ENCODE measurements around the gene SLC38A10. TPM values are rescaled to one million over a fixed set of nuclear protein-coding genes. Genes with fewer than 3 reads are reported as not detected.

SLC38A10 gene
- total and polyA plus RNA-seq, 2 of the 13 experiments (the other 11 are each of a cell fraction or from before 2014, with no cell fraction given) = 23.4 to 55.8 TPM

- peak; percentile 22 for TF ChIP-seq PAXIP1 (CRISPR knock-in tag; conservative IDR thresholded peaks at IDR 0.05)
- TF ChIP-seq ZNF672 (CRISPR knock-in tag; IDR thresholded peaks at IDR 0.05) = no peak
- TF ChIP-seq ZNF512 (CRISPR knock-in tag; IDR thresholded peaks at IDR 0.05) = no peak
- peak; percentile 79 for TF ChIP-seq ZNF547 (CRISPR knock-in tag; IDR thresholded peaks at IDR 0.05)
- peak; percentile 77; the same call in 1 of the 2 replicates for TF ChIP-seq ZNF776 (CRISPR knock-in tag; IDR thresholded peaks at IDR 0.05)
- no peak for TF ChIP-seq EP300 (IDR thresholded peaks at IDR 0.05; ENCODE audit: low read depth in 2 of 2, low read length in 2 of 2)
- TF ChIP-seq EP300 (CRISPR knock-in tag; IDR thresholded peaks at IDR 0.05; ENCODE audit: borderline replicate concordance) = peak; percentile 39; the same call in 1 of the 2 replicates
- no peak for TF ChIP-seq NFE2L2 (IDR thresholded peaks at IDR 0.05; ENCODE audit: low read length)
- TF ChIP-seq SPEN (CRISPR knock-in tag; IDR thresholded peaks at IDR 0.05; ENCODE audit: low read depth) = no peak; the same call in 1 of the 2 replicates
- TF ChIP-seq NFYC (CRISPR knock-in tag; IDR thresholded peaks at IDR 0.05) = peak; percentile 95
- no peak for TF ChIP-seq ZFP1 (CRISPR knock-in tag; IDR thresholded peaks at IDR 0.05)
- peak; percentile 57; the same call in 1 of the 2 replicates for TF ChIP-seq ETV6 (CRISPR knock-in tag; conservative IDR thresholded peaks at IDR 0.05)
- no peak; the same call in none of the 2 replicates for TF ChIP-seq BATF2 (CRISPR knock-in tag; IDR thresholded peaks at IDR 0.05)
- TF ChIP-seq HNRNPLL (IDR thresholded peaks at IDR 0.05; ENCODE audit: low read depth, low read length, poor library complexity, severe bottlenecking) = peak; percentile 93
- TF ChIP-seq ATF6 (CRISPR knock-in tag; conservative IDR thresholded peaks at IDR 0.05) = no peak
- TF ChIP-seq MLLT10 (CRISPR knock-in tag; IDR thresholded peaks at IDR 0.05) = no peak
- no peak for TF ChIP-seq TEAD2 (CRISPR knock-in tag; IDR thresholded peaks at IDR 0.05)
- no peak for TF ChIP-seq ZNF790 (CRISPR knock-in tag; IDR thresholded peaks at IDR 0.05; ENCODE audit: borderline replicate concordance)
- peak; percentile 92 for TF ChIP-seq NAIF1 (CRISPR knock-in tag; IDR thresholded peaks at IDR 0.05; ENCODE audit: borderline replicate concordance)
- TF ChIP-seq POLR2AphosphoS5 (IDR thresholded peaks at IDR 0.05; ENCODE audit: low read depth, low read length) = peak; percentile 62
- peak; percentile 22; the same call in 1 of the 2 replicates for TF ChIP-seq ZMYM3 (CRISPR knock-in tag; IDR thresholded peaks at IDR 0.05)
- 0 out of 2 replicates have a peak, but pooled peaks have one; percentile 56 for TF ChIP-seq SALL2 (CRISPR knock-in tag; IDR thresholded peaks at IDR 0.05)
- TF ChIP-seq ZNF225 (CRISPR knock-in tag; IDR thresholded peaks at IDR 0.05) = no peak
Measured at GRCh38 chr17:81222906-81223761, 72.0 kb downstream of the SLC38A10 start, which contains the start of gene CEP131 (continued).

All from HepG2 (cell line).